Small intestine (tissue), 7 donors: ENCODE measurements around the gene SRF. TPM values are rescaled to one million over a fixed set of nuclear protein-coding genes. Genes with fewer than 3 reads are reported as not detected.

Experiments used
- DNase-seq, 2 donors: peaks; one replicate each; pipeline versions ENCODE4 v3.0.0 to v3.0.0-alpha.2; 2013
- FAIRE-seq: peaks from 2 replicates; lab custom pipeline; 2012; peaks lifted over from hg19 to GRCh38; lab: Jason Lieb, UNC
- H3K27ac ChIP-seq, 3 donors: one replicate each; pipeline ENCODE4 v1.5.1; 2013; ENCODE audit warnings: low read length in 2 of 3, mild to moderate bottlenecking in 2 of 3, control low read depth in 1 of 3, inconsistent platforms in 1 of 3, low read depth in 1 of 3, moderate library complexity in 1 of 3
- H3K27me3 ChIP-seq, 3 donors: one replicate each; pipeline ENCODE4 v1.6.1; 2013; ENCODE audit warnings: low read length in 3 of 3, inconsistent platforms in 1 of 3; ENCODE audit not compliant: control insufficient read depth in 3 of 3, insufficient read depth in 3 of 3
- H3K36me3 ChIP-seq, 3 donors: one replicate each; pipeline ENCODE4 v1.6.1; 2013; ENCODE audit warnings: low read length in 3 of 3, inconsistent platforms in 1 of 3, low read depth in 1 of 3, mild to moderate bottlenecking in 1 of 3, moderate library complexity in 1 of 3; ENCODE audit not compliant: control insufficient read depth in 3 of 3, insufficient read depth in 2 of 3
- H3K4me1 ChIP-seq, 3 donors: one replicate each; pipeline ENCODE4 v1.6.1; 2013; ENCODE audit warnings: low read length in 2 of 3, inconsistent platforms in 1 of 3, low read depth in 1 of 3, mild to moderate bottlenecking in 1 of 3, moderate library complexity in 1 of 3; ENCODE audit not compliant: control insufficient read depth in 3 of 3, insufficient read depth in 2 of 3
- H3K4me3 ChIP-seq, 3 donors: one replicate each; pipeline ENCODE4 v1.5.1; 2013; ENCODE audit warnings: low read length in 3 of 3, control low read depth in 1 of 3, inconsistent platforms in 1 of 3, low read depth in 1 of 3, mild to moderate bottlenecking in 1 of 3, moderate library complexity in 1 of 3
- H3K9me3 ChIP-seq, 2 donors: one replicate each; pipeline ENCODE4 v1.6.1; 2013; ENCODE audit warnings: low read depth in 1 of 2, low read length in 1 of 2; ENCODE audit not compliant: control insufficient read depth in 2 of 2, insufficient read depth in 1 of 2
- WGBS, 3 donors: extraction: QIAGEN DNeasy Blood & Tissue Kit; methylation state at CpG; one replicate each; pipeline ENCODE4 v1.1.7; 2013; 5-methylcytosine and 5-hydroxymethylcytosine counted together
- polyA plus RNA-seq, 4 donors: library from polyadenylated mRNA; stranded (reverse) in 3 of 4; unstranded in 1 of 4; fragments of 200-250 nt in 3 of 4; fragments of 120-200 nt in 1 of 4; gene quantifications; one replicate each; pipeline versions ENCODE4 v1.2.1 to v1.2.3, GENCODE V29; 2013
- donor health status: healthy with polysubstance abuse.
- donor health status: control.
- donor health status: control.
- donor health status: Bipolar disorder and iron deficiency.
- donor health status: healthy.

The SRF gene
- polyA plus RNA-seq, 4 donors: 8.9 to 24.0 (median 16.2) TPM

DNA sequence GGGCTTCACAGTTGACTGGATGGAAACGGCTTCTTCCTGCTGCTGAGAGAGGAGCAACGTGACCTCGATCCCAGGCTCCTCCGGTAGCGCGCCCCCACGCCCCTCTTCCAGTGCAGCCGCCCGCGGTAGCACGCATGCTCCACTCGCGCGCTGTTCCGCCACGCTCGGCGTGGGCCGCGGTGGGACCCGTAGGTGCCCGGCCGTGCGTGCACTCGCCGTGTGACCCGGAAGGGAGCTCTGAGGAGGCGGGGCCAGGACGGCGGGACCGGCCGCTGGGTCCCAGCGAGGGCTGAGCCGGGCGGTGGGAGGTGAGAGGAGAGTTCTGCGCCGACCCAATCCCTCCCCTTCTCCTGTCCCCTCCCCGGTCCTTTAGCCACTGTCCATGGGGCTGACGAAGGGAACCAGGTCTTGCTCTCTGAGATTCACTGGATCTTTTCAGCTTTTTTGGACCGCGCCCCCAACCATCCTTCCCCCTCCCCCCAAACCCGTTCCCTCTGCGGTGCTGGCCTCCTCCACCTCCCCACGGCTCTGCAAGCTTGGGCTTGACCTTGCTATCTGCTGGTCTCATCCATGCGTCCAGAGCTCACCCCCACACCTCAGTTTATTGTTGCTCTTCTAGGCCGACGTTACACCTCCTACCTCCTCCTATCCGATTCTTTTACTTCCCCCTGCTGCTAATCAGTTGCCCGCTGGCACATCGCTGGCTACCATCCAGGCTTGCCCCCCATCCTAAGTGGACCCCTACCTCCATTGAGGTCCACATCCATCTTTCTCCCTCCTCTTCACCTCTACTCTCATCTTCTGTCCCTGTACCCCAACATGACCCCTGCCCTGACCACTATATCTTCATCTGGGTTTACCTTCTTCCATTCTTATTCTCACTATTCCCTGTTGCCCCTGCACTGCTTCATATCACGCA, 11.1 kb downstream of the SRF start, which contains the start of gene CUL9:
Gene CUL9 (plus strand): TSS at position 255 of the 919 bp plus-strand sequence. CDS start 2,115 bp downstream, outside the sequence.
- FAIRE-seq: no peak
- Histone ChIP-seq H3K9me3 (no peaks in the 10 kb centered on the region), H3K27me3 (no peaks in the 10 kb centered on the region), H3K4me1 (peaks cover 0 to 5% (median 2%) of the 10 kb centered on the region in 3 donors), H3K36me3 (peaks cover 11 to 59% (median 18%) of the 10 kb centered on the region in 3 donors), H3K27ac (peak within 1 kb of the TSS; percentile 20 to 69 (median 64)), H3K4me3 (peak within 1 kb of the TSS; percentile 71 to 86 (median 75))
- DNase-seq: peak; percentile 83 to 92
- 0 to 1% (median 1%) methylated on average over 42 to 51 of the region's 51 CpGs for WGBS, 3 donors

DNA sequence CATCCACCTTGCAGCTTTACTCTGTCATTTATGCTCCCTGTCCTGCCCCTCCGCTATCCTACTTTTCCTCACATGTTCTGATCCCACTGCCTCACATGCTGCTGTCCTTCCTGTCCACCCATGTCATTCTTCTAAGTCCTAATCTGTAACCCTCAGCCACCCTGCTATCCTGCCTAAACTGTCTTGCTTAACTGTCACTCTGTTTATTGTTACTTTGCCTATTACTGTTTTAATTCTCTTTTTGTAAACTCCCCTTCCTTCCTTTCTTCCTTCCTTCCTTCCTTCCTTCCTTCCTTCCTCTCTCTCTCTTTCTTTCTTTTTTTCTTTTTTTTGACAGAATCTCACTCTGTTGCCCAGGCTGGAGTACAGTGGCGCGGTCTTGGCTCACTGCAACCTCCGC, 12.4 kb downstream of the SRF start:
- no peak overlapping the region for H3K4me3 ChIP-seq
- no peak for DNase-seq
- H3K27me3 ChIP-seq: no peaks in the 10 kb centered on the region
- H3K27ac ChIP-seq: no peak overlapping the region
- H3K4me1 ChIP-seq: peaks cover 0 to 5% (median 2%) of the 10 kb centered on the region in 3 donors
- 94 to 99% (median 96%) methylated on average over 4 of the region's 4 CpGs for WGBS, 3 donors
- FAIRE-seq: no peak
- peaks cover 11 to 59% (median 16%) of the 10 kb centered on the region in 3 donors for H3K36me3 ChIP-seq
- H3K9me3 ChIP-seq: no peaks in the 10 kb centered on the region

DNA sequence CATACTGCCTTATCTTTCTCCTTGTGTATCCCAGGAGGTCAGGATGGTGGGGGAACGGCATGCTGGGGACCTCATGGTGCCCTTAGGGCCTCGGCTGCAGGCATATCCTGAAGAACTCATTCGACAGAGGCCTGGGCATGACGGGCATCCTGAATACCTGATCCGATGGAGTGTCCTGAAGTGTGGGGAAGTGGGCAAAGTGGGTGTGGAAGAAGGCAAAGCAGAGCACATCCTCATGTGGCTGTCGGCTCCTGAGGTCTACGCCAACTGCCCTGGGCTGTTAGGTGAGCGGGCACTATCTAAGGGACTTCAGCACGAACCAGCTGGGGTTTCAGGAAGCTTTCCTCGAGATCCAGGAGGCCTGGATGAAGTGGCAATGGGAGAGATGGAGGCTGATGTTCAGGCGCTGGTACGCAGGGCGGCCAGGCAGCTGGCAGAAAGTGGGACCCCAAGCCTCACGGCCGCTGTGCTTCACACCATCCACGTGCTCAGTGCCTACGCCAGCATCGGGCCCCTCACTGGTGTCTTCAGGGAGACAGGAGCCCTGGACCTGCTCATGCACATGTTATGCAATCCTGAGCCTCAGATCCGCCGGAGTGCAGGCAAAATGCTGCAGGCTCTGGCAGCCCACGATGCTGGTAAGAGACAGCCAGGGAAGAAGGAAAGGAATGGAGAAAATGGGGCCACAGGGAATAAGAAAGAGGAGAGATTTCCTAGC, 13.4 kb downstream of the SRF start:
- WGBS, 3 donors: 94 to 95% (median 94%) methylated on average over 20 to 21 of the region's 21 CpGs
- Histone ChIP-seq H3K4me1 (peaks cover 0 to 7% (median 2%) of the 10 kb centered on the region in 3 donors), H3K9me3 (no peaks in the 10 kb centered on the region), H3K27me3 (no peaks in the 10 kb centered on the region), H3K27ac (no peak overlapping the region), H3K4me3 (no peak overlapping the region), H3K36me3 (peaks cover 7 to 56% (median 14%) of the 10 kb centered on the region in 3 donors)
- no peak for FAIRE-seq
- no peak for DNase-seq

DNA sequence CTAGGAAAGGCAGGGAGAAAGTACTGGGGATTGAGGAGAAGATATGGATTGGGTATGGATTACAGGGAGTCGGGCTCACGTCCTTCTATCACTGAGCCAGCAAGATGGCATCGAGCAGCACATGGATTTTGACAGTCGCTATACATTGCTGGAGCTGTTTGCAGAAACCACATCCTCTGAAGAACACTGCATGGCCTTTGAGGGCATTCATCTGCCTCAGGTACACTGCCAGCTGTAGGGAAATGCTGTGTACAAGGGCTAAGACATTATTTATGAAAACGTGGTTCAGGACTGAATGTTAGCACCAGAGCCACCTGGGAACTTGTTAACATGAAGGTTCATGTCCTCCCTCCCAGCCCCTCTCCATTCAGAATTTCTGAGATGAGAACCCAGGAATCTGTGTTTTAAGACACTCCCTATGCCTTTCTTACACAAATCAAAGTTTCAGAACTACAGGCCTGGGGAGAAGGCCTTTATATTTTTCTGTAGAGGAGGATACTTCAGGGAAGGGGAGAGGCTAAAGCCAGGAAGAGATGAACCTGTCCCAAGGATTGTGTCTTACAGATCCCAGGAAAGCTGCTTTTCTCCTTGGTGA, 14.4 kb downstream of the SRF start:
- 68 to 76% (median 69%) methylated on average over 5 of the region's 5 CpGs for WGBS, 3 donors
- H3K4me3 ChIP-seq: no peak overlapping the region

DNA sequence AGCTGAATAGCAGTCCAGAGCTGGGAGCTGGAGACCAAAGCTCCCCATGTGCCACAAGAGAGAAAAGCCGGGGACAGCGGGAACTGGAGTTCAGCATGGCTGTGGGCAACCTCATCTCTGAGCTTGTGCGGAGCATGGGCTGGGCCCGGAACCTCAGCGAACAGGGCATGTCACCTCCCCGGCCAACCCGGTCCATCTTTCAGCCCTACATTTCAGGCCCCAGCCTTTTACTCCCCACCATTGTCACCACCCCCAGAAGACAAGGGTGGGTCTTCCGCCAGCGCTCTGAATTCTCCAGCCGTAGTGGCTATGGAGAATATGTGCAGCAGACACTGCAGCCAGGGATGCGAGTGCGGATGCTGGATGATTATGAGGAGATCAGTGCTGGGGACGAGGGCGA, 14.9 kb downstream of the SRF start:
- FAIRE-seq: no peak

More for the DNA sequence above, 14.4 kb downstream of the SRF start:
- DNase-seq (no peak), FAIRE-seq (no peak)
- peaks cover 0 to 11% (median 2%) of the 10 kb centered on the region in 3 donors for H3K4me1 ChIP-seq
- H3K9me3 ChIP-seq: no peaks in the 10 kb centered on the region
- no peaks in the 10 kb centered on the region for H3K27me3 ChIP-seq
- H3K27ac ChIP-seq: no peak overlapping the region
- peaks cover 6 to 47% (median 14%) of the 10 kb centered on the region in 3 donors for H3K36me3 ChIP-seq

DNA sequence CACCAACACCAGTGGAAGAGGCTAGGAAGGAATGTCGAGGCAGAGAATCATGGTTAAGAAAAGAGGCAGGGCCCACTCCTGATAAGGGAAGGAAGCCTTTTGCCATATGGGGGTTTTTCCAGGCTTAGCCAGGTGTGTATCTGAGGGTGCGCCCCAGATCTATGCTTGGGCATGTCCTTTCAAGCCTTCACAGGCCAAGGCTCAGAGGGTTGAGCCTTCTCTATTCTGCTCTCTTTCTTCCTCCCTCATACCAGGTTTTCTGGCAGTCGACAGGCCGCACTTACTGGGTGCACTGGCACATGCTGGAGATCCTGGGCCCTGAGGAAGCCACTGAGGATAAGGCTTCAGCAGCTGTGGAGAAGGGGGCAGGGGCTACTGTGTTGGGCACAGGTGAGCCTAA, 15.6 kb downstream of the SRF start:
- 90 to 96% (median 96%) methylated on average over 4 of the region's 4 CpGs for WGBS, 3 donors

More for the DNA sequence above, 14.9 kb downstream of the SRF start:
- WGBS, 3 donors: 98% methylated on average over 14 of the region's 14 CpGs
- H3K27ac ChIP-seq: no peak overlapping the region
- DNase-seq: no peak
- H3K4me3 ChIP-seq: no peak overlapping the region
- peaks cover 6 to 44% (median 14%) of the 10 kb centered on the region in 3 donors for H3K36me3 ChIP-seq
- no peaks in the 10 kb centered on the region for H3K27me3 ChIP-seq
- no peaks in the 10 kb centered on the region for H3K9me3 ChIP-seq
- H3K4me1 ChIP-seq: peaks cover 0 to 11% (median 2%) of the 10 kb centered on the region in 3 donors

DNA sequence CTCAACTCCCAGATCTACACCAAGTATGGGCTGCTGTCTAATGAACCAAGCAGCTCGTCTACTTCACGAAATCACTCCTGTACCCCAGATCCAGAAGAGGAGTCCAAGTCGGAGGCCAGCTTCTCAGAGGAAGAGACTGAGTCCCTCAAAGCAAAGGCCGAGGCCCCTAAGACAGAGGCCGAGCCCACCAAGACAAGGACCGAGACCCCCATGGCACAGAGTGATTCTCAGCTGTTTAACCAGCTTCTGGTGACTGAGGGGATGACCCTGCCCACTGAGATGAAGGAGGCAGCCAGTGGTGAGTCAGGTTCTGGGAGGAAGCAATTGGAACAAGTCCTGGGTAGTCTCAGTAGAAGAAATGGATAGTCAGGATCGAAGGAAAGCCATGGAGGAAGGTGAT, 16.8 kb downstream of the SRF start:
- DNase-seq: no peak
- H3K27ac ChIP-seq: no peak overlapping the region
- H3K36me3 ChIP-seq: peaks cover 6 to 52% (median 14%) of the 10 kb centered on the region in 3 donors
- no peaks in the 10 kb centered on the region for H3K27me3 ChIP-seq
- H3K4me1 ChIP-seq: peaks cover 0 to 11% (median 2%) of the 10 kb centered on the region in 3 donors
- WGBS, 3 donors: 94 to 98% (median 96%) methylated on average over 7 of the region's 7 CpGs
- FAIRE-seq: no peak
- H3K4me3 ChIP-seq: no peak overlapping the region
- no peaks in the 10 kb centered on the region for H3K9me3 ChIP-seq

More for the DNA sequence above, 15.6 kb downstream of the SRF start:
- no peaks in the 10 kb centered on the region for H3K27me3 ChIP-seq
- H3K4me3 ChIP-seq: no peak overlapping the region
- H3K4me1 ChIP-seq: peaks cover 0 to 11% (median 2%) of the 10 kb centered on the region in 3 donors
- DNase-seq (no peak), FAIRE-seq (no peak)
- peaks cover 6 to 42% (median 14%) of the 10 kb centered on the region in 3 donors for H3K36me3 ChIP-seq
- H3K9me3 ChIP-seq: no peaks in the 10 kb centered on the region
- H3K27ac ChIP-seq: no peak overlapping the region

- Histone ChIP-seq H3K4me3 (no peak overlapping the region), H3K36me3 (peaks cover 8 to 58% (median 14%) of the 10 kb centered on the region in 3 donors), H3K27ac (no peak overlapping the region), H3K4me1 (peaks cover 0 to 6% (median 0%) of the 10 kb centered on the region in 3 donors), H3K27me3 (no peaks in the 10 kb centered on the region), H3K9me3 (no peaks in the 10 kb centered on the region)
- WGBS, 3 donors: 94 to 96% (median 96%) methylated on average over 10 of the region's 10 CpGs
- FAIRE-seq (no peak), DNase-seq (no peak)
These were observed 17.4 kb downstream of the SRF start for GRCh38 chr6:43188426-43188825.
